ENCODE results near the gene C11orf21. TPM values are rescaled to one million over a fixed set of nuclear protein-coding genes. Genes with fewer than 3 reads are reported as not detected.

C11orf21 gene
- polyA plus RNA-seq (2012; rRNA removed), result 0.03 and 0.06 TPM in 2 replicates
- 0.05 TPM in 1 of 2 replicates, not detected in the other for polyA plus RNA-seq (2012; cell fraction: cytosol; rRNA removed)
- polyA plus RNA-seq (2012; cell fraction: nucleus; rRNA removed), result 0.09 and 0.20 TPM in 2 replicates

GRCh38 chr11:2301631-2302305 lies at the start of gene C11orf21, which contains the start of gene TSPAN32:
Gene C11orf21 (minus strand): TSS chr11:2301918. CDS start chr11:2301808, 110 bp downstream.
Gene TSPAN32 (plus strand): TSS chr11:2302013. CDS start chr11:2302150, 137 bp downstream.
- Histone ChIP-seq H3F3A (replicated peaks; ENCODE audit: insufficient read depth) (peaks cover 4% of the 10 kb centered on the region), H3K4me3 (ENCODE audit: low read depth in 2 of 2, low read length in 1 of 2) (no peak within 1 kb of the TSS), H3K36me3 (replicated peaks in 1 of 2; ENCODE audit: control insufficient read depth in 1 of 2, insufficient read depth in 2 of 2, low read length in 1 of 2) (no peaks in the 10 kb centered on the region), H3K9ac (no peak within 1 kb of the TSS), H3K27me3 (ENCODE audit: insufficient read depth) (no peaks in the 10 kb centered on the region), H2AFZ (ENCODE audit: low read depth) (no peak within 1 kb of the TSS), H3K4me1 (ENCODE audit: control insufficient read depth in 1 of 2, insufficient read depth in 2 of 2, low read depth in 1 of 2, low read length in 1 of 2) (peaks cover 12 to 45% of the 10 kb centered on the region in 2 experiments; a peak in 3 of 4 replicates), H3K4me2 (no peak within 1 kb of the TSS), H3K27ac (ENCODE audit: low read depth in 2 of 2, low read length in 1 of 2) (peak within 1 kb of the TSS in 1 of 2 experiments; percentile 69; a peak in 1 of 4 replicates), H3K79me2 (ENCODE audit: insufficient read depth) (no peaks in the 10 kb centered on the region), H4K20me1 (ENCODE audit: insufficient read depth) (no peaks in the 10 kb centered on the region), H3K9me3 (no peaks in the 10 kb centered on the region), H3K9me2 (no peaks in the 10 kb centered on the region)
- TF ChIP-seq RAD21 (IDR thresholded peaks at IDR 0.05; ENCODE audit: low read length), result no peak
- no peak for TF ChIP-seq USF1 (IDR thresholded peaks at IDR 0.05; ENCODE audit: borderline replicate concordance, low read depth)
- TF ChIP-seq GABPA (IDR thresholded peaks at IDR 0.05; ENCODE audit: low read depth), result no peak
- TF ChIP-seq JUND (IDR thresholded peaks at IDR 0.05), result no peak
- TF ChIP-seq IRF3 (IDR thresholded peaks at IDR 0.05; ENCODE audit: low read depth, low read length), result no peak
- no peak for TF ChIP-seq SMC3 (IDR thresholded peaks at IDR 0.05; ENCODE audit: low read depth, low read length)
- no peak for TF ChIP-seq TAF1 (IDR thresholded peaks at IDR 0.05; ENCODE audit: borderline replicate concordance, low read depth, low read length)
- POLR2A ChIA-PET, result interaction anchor here (1.2 kb wide), 1 partner anchor 10 kb away, joined by 4 read pairs; no protein-coding TSS in a partner anchor
- no peak for DNase-seq
- CTCF ChIA-PET, result interaction anchor here (0.6 to 13.9 kb wide), 7 partner anchors 32 to 231 kb away, joined by 3 to 318 read pairs (median 5); partner anchors contain the start of gene TSSC4
- 64% methylated on average over 11 of the region's 16 CpGs for WGBS (ENCODE audit: low lambda C conversion rate)

GRCh38 chr11:2348986-2349385 lies 47.3 kb upstream of the C11orf21 start:
- no peaks in the 10 kb centered on the region for H3K9me2 ChIP-seq
- no peak overlapping the region for H3K4me2 ChIP-seq
- H4K20me1 ChIP-seq (ENCODE audit: insufficient read depth), result no peaks in the 10 kb centered on the region
- ChIA-PET CTCF (no interaction called here), POLR2A (no interaction called here)
- no peak overlapping the region for H3K27ac ChIP-seq (ENCODE audit: low read depth in 2 of 2, low read length in 1 of 2)
- no peak overlapping the region for H3K4me3 ChIP-seq (ENCODE audit: low read depth in 2 of 2, low read length in 1 of 2)
- H3F3A ChIP-seq (replicated peaks; ENCODE audit: insufficient read depth), result no peaks in the 10 kb centered on the region
- no peaks in the 10 kb centered on the region for H3K79me2 ChIP-seq (ENCODE audit: insufficient read depth)
- H2AFZ ChIP-seq (ENCODE audit: low read depth), result no peak overlapping the region
- DNase-seq, result no peak
- H3K9me3 ChIP-seq, result no peaks in the 10 kb centered on the region
- H3K27me3 ChIP-seq (ENCODE audit: insufficient read depth), result no peaks in the 10 kb centered on the region
- no peaks in the 10 kb centered on the region for H3K4me1 ChIP-seq (ENCODE audit: control insufficient read depth in 1 of 2, insufficient read depth in 2 of 2, low read depth in 1 of 2, low read length in 1 of 2)
- no peaks in the 10 kb centered on the region for H3K36me3 ChIP-seq (replicated peaks in 1 of 2; ENCODE audit: control insufficient read depth in 1 of 2, insufficient read depth in 2 of 2, low read length in 1 of 2)
- H3K9ac ChIP-seq, result no peak overlapping the region
- WGBS (ENCODE audit: low lambda C conversion rate), result 100% methylated on average over 1 of the region's 1 CpG
- TF ChIP-seq YY1 (IDR thresholded peaks at IDR 0.05; ENCODE audit: low read depth) (no peak), REST (IDR thresholded peaks at IDR 0.05; ENCODE audit: low read depth, low read length) (no peak), CTCF (IDR thresholded peaks at IDR 0.05) (no peak), RXRA (IDR thresholded peaks at IDR 0.05; ENCODE audit: borderline replicate concordance, low read depth) (no peak), FOXM1 (IDR thresholded peaks at IDR 0.05; ENCODE audit: low read depth) (no peak), RCOR1 (IDR thresholded peaks at IDR 0.05; ENCODE audit: low read length) (no peak), SMC3 (IDR thresholded peaks at IDR 0.05; ENCODE audit: low read depth, low read length) (no peak), ELF1 (IDR thresholded peaks at IDR 0.05) (no peak), PBX3 (IDR thresholded peaks at IDR 0.05) (no peak), NFIC (IDR thresholded peaks at IDR 0.05; ENCODE audit: borderline replicate concordance) (no peak), SIN3A (IDR thresholded peaks at IDR 0.05; ENCODE audit: borderline replicate concordance, low read depth, low read length) (no peak), GABPA (IDR thresholded peaks at IDR 0.05; ENCODE audit: low read depth) (no peak), EZH2phosphoT487 (IDR thresholded peaks at IDR 0.05; ENCODE audit: borderline replicate concordance, low read depth) (no peak)
